SW 1271 (cell line): ENCODE results near the gene SFTA2.
A peak's percentile ranks its signal among the peaks of the same experiment; 100 is the strongest.
"Not testable (repeated sequence)": the region's sequence is repeated elsewhere in the genome, so short reads cannot be mapped to it uniquely, and the experiment has no call there.

ENCODE experiments used
- DNase-seq, 2 experiments: peaks; one replicate each; lab custom pipeline; 2025; lab: John Stamatoyannopoulos, UW

The SFTA2 gene

DNA sequence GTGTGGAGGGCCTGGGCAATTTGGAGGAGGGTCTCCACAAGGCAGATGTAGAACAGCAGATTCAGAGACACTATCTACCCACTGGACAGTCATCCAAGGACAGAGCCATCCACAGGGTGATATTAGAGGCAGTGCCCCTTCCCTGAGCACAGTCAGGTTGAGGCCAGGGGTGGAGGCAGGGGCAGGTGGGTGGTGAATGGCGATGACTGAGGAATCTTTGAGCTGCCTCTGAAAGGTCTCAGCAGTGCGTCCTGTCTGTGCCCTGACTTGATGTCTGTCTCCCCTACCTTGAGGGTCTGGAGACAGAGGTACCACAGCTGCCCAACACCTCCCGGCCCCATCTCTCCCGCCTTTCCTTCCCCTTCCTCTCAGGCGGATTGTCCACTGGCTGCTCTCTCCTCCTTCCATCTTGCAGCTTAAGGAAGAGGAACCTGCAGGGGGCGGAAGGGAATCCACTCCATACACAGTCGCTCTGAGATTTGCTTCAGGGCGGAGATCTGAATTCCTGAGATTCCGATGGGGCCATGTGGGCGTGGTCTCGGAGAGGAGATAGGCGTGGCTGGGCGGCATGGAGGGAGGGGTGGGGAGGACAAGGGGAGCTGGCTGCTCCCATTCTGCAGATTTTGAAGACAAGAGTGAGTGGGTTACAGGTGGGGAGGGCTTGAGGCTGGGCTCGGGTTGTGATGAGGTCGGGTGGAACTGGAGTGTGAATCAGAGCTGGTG lies 10.5 kb upstream of the SFTA2 start:
- DNase-seq, result peak; percentile 51 to 87

GRCh38 chr6:30940361-30940986 lies 8.5 kb upstream of the SFTA2 start, which contains the start of gene MUCL3:
Gene MUCL3 (plus strand): TSS chr6:30940973. CDS start chr6:30941000, 27 bp downstream.
- no peak for DNase-seq

DNA sequence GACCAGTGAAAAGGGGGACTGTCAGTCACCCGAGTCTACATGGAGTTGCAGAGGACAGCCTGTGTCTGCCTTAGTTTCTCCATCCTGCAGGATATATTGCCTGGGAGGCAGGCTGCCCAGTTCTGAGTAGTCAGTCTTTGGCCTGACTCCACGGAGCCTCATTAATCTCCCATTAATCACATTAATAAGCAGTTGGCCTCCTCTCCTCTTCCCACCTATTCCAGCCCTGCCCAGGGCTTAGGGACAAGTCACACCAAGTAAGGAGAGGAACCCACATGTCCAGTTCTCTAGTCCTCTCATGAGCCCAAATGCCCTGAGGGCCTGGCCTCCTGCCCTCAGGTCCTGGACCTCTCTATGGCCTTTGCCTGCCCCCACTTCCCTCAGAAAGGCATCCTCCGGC lies 7.5 kb upstream of the SFTA2 start:
- DNase-seq, result no peak

DNA sequence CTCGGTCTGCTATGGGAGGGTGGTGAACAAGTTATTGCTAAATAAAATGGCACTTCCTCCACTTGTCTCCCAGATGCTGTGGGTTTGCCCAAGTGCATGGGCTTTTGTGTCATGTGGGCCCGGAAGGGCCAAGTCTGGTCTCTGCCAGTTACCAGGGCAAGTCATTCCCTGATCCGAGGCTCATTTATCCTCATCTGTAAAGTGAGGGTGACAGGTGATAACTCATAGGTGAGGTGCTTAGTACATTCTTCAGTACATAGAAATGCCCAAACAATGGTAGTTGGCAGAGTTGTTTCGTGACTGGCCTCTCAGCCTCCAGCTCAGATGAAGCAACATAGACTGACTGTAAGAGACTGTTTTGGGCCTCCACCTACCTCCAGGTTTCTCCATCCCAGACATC lies 6.8 kb upstream of the SFTA2 start:
- no peak for DNase-seq

DNA sequence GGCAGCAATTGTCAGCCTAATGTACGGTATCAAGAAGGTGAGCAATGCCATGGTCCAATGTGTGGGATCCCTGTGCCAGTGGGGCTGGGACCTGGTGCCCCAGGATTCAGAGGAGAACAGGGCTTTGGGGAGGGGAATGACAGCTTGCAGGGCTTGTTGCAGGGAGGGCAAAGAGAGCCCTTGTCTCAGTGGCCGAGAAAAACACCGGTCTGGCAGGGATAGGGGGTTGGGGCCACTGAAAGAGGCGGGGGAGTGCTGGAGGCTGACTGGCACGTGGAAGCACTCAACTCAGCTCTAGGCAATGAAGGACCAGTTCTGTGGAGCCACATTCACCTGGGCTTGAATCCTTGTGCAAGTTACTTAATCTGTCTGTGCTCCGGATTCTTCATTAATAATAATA lies 5.3 kb upstream of the SFTA2 start:
- no peak for DNase-seq

GRCh38 chr6:30935018-30935417 lies 3.0 kb upstream of the SFTA2 start:
- DNase-seq, result no peak

- DNase-seq, result no peak
Observed at GRCh38 chr6:30932665-30933365, 845 bp upstream of the SFTA2 start.

- no peak for DNase-seq
Observed at GRCh38 chr6:30931272-30931671, 698 bp downstream of the SFTA2 start.

DNA sequence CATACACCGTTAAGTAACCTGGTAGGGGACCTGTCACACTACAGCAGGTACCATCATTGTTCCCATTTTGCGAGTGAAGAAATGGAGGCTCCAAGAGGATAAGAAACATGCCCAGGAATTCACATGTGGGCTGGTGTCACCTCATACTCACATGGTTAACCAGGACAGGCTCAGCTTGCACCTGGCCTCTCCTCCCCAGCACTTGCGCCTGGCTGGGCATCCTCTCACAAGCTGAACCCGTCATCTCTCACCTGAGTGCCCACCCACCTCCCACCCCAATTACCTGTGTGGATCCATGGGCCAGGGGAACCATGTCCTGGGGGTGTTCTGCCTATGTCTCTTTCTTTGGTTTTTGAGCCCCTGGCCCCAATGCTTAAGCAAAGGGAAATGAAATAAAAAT lies 1.5 kb downstream of the SFTA2 start:
- no peak for DNase-seq

- DNase-seq, result no peak
Observed at GRCh38 chr6:30928677-30929076, 3.3 kb downstream of the SFTA2 start.

- not testable (repeated sequence) for DNase-seq
Observed at GRCh38 chr6:30927080-30927479, 4.9 kb downstream of the SFTA2 start.

GRCh38 chr6:30926644-30927043 lies 5.3 kb downstream of the SFTA2 start:
- no peak for DNase-seq

DNA sequence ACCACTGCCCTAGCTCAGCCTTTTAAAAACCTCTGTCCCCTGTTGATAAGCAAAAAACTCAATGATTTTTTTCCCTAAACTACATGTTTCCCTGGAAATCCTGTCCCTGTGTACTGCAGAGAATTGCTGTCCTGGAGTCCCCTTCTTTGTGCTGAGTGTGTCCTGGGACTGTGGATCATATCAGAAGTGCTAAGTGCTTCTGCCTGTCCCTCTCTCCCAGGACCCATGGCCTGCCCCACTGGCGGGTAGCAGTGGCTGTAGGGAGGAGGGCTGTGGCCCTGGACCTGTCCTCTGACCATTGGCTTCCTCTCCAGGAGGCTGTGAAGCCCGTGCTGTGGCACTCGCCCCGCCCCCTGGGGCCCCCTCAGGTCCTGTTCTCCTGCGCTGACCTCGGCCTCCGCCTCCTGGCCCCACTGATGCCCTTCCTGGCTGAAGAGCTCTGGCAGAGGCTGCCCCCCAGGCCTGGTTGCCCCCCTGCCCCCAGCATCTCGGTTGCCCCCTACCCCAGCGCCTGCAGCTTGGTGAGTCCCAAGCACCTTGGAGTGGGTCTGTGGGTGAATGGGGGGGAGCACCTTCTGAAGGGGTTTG lies 7.8 kb downstream of the SFTA2 start:
- DNase-seq, result not testable (repeated sequence)

DNA sequence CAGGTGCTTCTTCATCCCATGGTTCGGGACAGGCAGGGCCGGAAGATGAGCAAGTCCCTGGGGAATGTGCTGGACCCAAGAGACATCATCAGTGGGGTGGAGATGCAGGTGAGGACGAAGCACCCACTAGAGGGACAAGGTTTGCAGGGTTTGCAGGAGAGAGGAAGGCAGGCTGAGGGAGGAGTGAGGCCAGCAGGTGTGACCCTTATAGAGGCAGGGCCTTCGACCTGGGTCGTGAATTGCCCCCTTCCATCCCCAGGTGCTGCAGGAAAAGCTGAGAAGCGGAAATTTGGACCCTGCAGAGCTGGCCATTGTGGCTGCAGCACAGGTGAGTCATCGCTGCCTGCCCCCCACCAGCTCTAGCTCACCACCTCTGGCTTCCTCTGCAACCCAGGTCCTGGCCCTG lies 9.5 kb downstream of the SFTA2 start:
- DNase-seq, result no peak

DNA sequence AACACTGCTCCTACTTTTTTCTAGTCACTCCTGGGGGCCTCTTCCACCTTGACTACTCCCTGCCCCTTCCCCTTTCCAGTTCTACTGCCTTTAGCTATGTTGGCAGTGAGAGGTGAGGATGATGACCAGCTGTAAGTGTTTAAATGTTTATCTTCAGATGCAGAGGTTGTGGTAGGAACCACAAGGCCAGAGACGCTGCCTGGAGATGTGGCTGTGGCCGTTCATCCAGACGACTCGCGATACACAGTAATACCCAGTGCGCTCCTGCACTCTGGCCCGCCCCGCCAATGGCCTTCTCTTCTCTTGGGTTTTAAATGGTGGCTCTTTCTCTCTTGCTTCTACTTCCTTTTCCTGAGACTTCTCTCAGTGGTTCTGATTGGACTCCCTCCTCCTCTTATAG lies 13.3 kb downstream of the SFTA2 start:
- DNase-seq, result no peak

GRCh38 chr6:30917487-30917886 lies 14.5 kb downstream of the SFTA2 start:
- DNase-seq, result no peak

GRCh38 chr6:30917041-30917440 lies 14.9 kb downstream of the SFTA2 start:
- DNase-seq, result no peak

DNA sequence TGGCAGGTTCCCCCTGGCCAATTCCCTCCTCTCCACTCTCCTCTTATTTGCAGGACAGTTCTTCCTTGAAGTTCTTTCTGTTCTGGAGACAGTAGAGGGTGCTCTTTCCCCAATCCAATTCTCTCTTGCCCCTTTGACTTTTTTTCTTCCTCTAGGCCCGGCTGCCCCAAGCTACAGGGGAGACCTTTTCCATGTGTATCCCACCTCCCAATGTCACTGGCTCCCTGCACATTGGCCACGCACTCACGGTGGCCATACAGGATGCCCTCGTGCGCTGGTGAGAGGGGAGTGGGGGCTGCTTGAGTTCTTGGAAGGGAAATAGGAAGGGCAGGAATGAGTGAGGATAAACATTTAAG lies 16.4 kb downstream of the SFTA2 start:
- DNase-seq, result peak in 1 of 2 experiments; percentile 74

DNA sequence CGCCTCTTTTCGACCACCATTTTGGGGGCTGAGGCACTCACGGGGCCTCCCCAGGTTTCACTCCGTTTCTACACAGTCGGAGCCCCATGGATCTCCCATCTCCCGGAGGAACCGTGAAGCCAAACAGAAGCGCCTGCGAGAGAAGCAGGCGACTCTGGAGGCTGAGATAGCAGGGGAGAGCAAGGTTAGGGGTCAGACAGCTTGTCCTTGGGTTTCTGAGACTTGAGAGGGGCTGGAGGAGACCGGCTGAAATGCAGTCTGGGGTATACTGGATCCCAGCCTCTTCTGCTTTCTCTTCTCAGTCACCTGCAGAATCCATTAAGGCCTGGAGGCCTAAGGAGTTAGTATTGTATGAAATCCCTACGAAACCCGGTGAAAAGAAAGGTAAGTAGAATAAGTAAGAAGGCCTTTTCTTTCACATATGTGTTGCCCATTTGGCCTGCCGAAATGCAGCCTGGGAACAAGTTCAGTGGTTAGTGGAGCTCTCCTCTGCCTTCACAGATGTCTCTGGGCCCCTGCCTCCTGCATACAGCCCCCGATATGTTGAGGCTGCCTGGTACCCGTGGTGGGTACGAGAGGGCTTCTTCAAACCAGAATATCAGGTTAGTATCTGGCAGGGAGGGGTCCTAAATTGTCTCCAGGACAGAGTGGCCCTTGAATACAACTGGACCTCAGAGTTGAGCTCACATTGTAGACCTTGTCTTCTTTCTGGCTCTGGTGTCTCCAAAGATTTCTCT lies 16.9 kb downstream of the SFTA2 start:
- DNase-seq, result no peak

DNA sequence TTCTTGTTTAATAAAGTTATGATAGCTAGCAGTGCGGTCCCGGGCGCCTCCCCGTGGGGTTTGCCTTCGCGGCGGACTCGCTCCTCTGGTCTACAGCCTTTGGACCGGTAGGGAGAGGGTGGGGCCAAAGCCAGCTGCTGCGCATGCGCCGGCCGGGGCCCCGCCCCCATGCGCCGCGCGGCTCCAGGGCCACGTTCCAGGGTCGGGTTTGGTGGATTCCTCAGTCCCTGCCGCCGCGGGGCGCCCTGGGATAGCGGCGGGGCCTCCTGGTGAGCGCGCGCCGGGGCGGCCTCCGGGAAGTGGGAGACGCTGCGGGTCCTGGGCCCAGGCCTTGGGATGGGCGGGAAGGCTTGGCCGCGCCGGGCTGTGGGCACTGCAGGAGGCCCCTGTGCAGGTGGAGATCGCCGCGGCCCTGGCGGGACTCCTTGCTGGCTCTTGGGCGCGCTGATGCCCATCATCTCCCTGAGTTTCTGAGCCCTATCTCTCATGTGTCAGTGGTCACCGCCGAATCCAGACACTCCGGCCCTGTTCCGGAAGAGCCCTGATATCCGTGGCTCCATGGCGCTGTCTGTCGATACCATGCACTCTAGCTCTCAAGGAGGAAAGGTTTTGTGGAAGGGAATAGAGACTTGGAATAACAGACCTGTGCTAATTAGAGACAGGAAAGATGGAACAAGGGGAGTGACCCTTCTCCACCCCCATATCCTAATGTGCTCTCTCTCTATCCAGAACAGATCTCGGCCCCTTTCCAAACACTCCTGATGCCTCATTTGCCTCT lies 17.7 kb downstream of the SFTA2 start, which contains the start of gene VARS2:
Gene VARS2 (plus strand): TSS at position 163 of the 778 bp plus-strand sequence. CDS start 599 bp downstream, at position 762.
- peak; percentile 43 to 89 for DNase-seq

GRCh38 chr6:30913721-30914075 lies 18.3 kb downstream of the SFTA2 start:
- DNase-seq, result no peak
